Measurements from ENCODE around the gene GOLGA8J.
"Not testable (repeated sequence)": the region's sequence is repeated elsewhere in the genome, so short reads cannot be mapped to it uniquely, and the experiment has no call there.

Gene GOLGA8J

GRCh38 chr15:30042556-30042955 lies 40.2 kb upstream of the GOLGA8J start:
- no peaks in the 10 kb centered on the region for H3K36me3 Mint-ChIP-seq (ENCODE audit: low read depth)
- H3K27me3 Mint-ChIP-seq (ENCODE audit: low read depth), result peaks cover 4% of the 10 kb centered on the region
- H3K9me3 Mint-ChIP-seq, result no peaks in the 10 kb centered on the region
- no peak overlapping the region for H3K4me3 Mint-ChIP-seq
- H3K27ac Mint-ChIP-seq, result peak overlapping the region in 1 of 3 experiments; percentile 4
- H3K4me1 Mint-ChIP-seq, result peaks cover 10% of the 10 kb centered on the region
- TF ChIP-seq CTCF (IDR thresholded peaks at IDR 0.05; ENCODE audit: unreplicated experiment in 3 of 3), result no peak

DNA sequence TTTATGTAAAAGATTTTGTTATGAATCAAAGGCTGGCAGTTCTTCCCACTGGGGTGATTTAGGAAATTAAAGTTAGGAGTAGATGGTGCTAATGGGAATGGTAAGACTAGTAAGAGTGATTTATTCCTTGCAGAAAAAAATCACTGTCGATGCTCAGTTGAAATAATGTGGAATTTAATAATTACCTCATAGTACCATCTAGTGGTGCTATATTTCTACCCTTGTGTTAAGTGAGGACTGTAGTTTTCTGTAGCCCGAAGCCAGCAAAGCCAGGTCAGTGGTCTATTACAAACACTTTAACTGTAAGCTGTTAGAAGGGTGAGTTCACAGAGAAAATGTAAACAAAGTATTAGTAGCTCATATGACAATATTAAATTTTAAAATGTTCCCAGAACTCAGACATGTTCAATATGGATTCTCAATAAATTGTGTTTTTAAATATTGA lies 39.5 kb upstream of the GOLGA8J start:
- Mint-ChIP-seq H3K27me3 (ENCODE audit: low read depth) (peaks cover 4% of the 10 kb centered on the region), H3K27ac (peak overlapping the region in 1 of 3 experiments; percentile 19), H3K36me3 (ENCODE audit: low read depth) (no peaks in the 10 kb centered on the region), H3K4me3 (no peak overlapping the region), H3K4me1 (peaks cover 10% of the 10 kb centered on the region), H3K9me3 (no peaks in the 10 kb centered on the region)
- peak; percentile 19 to 37 (median 24) for TF ChIP-seq CTCF (IDR thresholded peaks at IDR 0.05; ENCODE audit: unreplicated experiment in 3 of 3)

DNA sequence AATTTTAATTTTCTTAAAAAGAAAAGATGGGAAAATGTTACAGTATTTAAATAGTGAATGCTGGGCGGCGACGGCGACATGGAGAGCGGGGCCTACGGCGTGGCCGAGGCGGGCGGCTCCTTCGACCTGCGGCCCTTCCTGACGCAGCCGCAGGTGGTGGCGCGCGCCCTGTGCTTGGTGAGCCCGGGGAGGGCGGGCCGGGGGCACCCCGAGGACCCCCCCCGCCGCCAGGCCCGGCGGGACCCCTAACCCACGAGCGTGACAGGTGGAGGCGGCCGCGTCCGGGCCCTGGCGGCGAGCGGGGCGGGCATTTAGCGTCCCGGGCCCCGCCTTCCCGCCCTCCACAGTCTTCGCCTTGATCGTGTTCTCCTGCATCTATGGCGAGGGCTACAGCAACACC lies 38.4 kb upstream of the GOLGA8J start:
- H3K4me3 Mint-ChIP-seq, result no peak overlapping the region
- peaks cover 4% of the 10 kb centered on the region for H3K27me3 Mint-ChIP-seq (ENCODE audit: low read depth)
- no peak overlapping the region for H3K27ac Mint-ChIP-seq
- peaks cover 10% of the 10 kb centered on the region for H3K4me1 Mint-ChIP-seq
- H3K36me3 Mint-ChIP-seq (ENCODE audit: low read depth), result no peaks in the 10 kb centered on the region
- no peaks in the 10 kb centered on the region for H3K9me3 Mint-ChIP-seq
- TF ChIP-seq CTCF (IDR thresholded peaks at IDR 0.05; ENCODE audit: unreplicated experiment in 3 of 3), result no peak

GRCh38 chr15:30044826-30045225 lies 37.9 kb upstream of the GOLGA8J start:
- peaks cover 10% of the 10 kb centered on the region for H3K4me1 Mint-ChIP-seq
- not testable (repeated sequence) for H3K36me3 Mint-ChIP-seq (ENCODE audit: low read depth); H3K4me3 Mint-ChIP-seq; H3K9me3 Mint-ChIP-seq; H3K27ac Mint-ChIP-seq; H3K27me3 Mint-ChIP-seq (ENCODE audit: low read depth)

GRCh38 chr15:30045248-30046041 lies 37.3 kb upstream of the GOLGA8J start:
- Mint-ChIP-seq H3K27ac (peak overlapping the region in 1 of 3 experiments; percentile 12), H3K4me1 (peaks cover 10% of the 10 kb centered on the region)
- not testable (repeated sequence) for H3K4me3 Mint-ChIP-seq; H3K36me3 Mint-ChIP-seq (ENCODE audit: low read depth); H3K27me3 Mint-ChIP-seq (ENCODE audit: low read depth); H3K9me3 Mint-ChIP-seq

- Mint-ChIP-seq H3K9me3 (no peaks in the 10 kb centered on the region), H3K27ac (peak overlapping the region in 2 of 3 experiments; percentile 0 to 47), H3K4me1 (peaks cover 10% of the 10 kb centered on the region), H3K27me3 (ENCODE audit: low read depth) (peaks cover 8% of the 10 kb centered on the region), H3K4me3 (no peak overlapping the region), H3K36me3 (ENCODE audit: low read depth) (no peaks in the 10 kb centered on the region)
- no peak for TF ChIP-seq CTCF (IDR thresholded peaks at IDR 0.05; ENCODE audit: unreplicated experiment in 3 of 3)
Measured at GRCh38 chr15:30046430-30046829, 36.3 kb upstream of the GOLGA8J start.

DNA sequence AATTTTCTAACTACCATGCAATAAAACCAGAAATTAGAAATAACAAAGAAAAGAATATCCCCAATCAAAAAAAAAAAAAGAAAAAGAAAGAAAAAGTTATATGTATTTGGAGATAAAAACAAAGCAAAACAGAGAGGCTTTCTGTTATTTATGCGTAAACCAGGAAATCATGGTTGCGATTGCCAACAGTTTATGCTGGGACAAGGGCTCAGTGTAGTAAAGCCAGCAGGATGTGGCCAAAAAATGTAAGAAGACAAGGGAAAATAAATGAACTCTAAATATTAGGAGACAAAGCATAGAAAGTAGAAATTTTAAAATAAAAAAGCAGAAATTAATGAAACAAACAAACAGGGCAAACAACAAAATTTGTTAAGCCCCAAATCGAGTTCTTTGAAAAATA lies 27.2 kb upstream of the GOLGA8J start:
- Mint-ChIP-seq H3K27me3 (ENCODE audit: low read depth) (peaks cover 13% of the 10 kb centered on the region), H3K36me3 (ENCODE audit: low read depth) (no peaks in the 10 kb centered on the region), H3K4me3 (no peak overlapping the region), H3K4me1 (no peaks in the 10 kb centered on the region), H3K27ac (no peak overlapping the region), H3K9me3 (no peaks in the 10 kb centered on the region)
- no peak for TF ChIP-seq CTCF (IDR thresholded peaks at IDR 0.05; ENCODE audit: unreplicated experiment in 3 of 3)

Measured in nephron (organoid).